Measurements from ENCODE around the gene ARPC1B.
A peak's percentile ranks its signal among the peaks of the same experiment; 100 is the strongest.

ARPC1B gene

DNA sequence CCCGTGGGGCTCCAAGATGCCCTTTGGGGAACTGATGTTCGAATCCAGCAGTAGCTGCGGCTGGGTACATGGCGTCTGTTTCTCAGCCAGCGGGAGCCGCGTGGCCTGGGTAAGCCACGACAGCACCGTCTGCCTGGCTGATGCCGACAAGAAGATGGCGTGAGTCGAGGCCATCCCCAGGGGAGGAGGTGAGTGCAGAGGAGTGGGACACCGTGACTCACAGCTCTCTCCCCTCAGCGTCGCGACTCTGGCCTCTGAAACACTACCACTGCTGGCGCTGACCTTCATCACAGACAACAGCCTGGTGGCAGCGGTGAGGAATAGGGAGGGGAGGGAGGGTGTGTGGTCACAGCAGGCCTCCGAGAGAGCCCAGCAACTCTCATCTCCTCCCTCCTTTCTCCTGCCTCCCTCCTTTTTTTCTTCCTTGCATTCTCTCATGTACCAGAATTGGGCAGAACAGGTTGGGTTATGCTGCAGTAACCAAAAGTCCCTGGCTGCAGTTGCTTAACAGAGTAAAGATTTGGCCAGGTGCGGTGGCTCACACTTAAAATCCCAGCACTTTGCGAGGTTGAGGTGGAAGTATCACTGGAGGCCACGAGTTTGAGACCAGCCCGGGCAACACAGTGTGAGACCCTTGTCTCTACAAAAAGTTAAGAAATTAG lies 16.5 kb downstream of the ARPC1B start:
- no peak for DNase-seq

- no peak for DNase-seq
These were observed 17.5 kb downstream of the ARPC1B start for GRCh38 chr7:99392046-99392445.

DNA sequence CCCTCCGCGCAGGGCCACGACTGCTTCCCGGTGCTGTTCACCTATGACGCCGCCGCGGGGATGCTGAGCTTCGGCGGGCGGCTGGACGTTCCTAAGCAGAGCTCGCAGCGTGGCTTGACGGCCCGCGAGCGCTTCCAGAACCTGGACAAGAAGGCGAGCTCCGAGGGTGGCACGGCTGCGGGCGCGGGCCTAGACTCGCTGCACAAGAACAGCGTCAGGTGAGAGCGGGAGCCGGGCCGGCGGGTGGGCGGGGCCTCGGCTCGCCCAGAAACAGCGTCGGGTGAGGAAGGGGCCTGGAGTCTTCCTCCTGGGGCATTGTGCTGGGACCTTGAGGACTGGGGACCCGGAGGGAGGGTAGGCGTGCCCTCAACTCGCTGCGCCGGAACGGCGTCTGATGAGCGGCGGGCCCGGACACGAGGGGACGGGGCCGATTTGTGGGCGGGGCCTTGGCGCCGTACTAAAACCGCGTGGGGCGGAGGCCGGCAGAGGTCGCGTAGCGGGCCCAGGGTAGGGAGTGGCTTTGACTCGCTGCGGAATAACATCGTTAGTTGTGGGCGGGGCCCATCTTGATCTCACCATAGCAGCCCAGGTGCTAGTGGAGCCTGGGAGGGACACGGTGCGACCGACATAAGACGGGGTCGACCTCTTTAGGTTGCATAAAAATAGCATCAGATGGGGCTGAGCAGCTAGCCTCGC lies 18.3 kb downstream of the ARPC1B start:
- peak; percentile 91 for DNase-seq

DNA sequence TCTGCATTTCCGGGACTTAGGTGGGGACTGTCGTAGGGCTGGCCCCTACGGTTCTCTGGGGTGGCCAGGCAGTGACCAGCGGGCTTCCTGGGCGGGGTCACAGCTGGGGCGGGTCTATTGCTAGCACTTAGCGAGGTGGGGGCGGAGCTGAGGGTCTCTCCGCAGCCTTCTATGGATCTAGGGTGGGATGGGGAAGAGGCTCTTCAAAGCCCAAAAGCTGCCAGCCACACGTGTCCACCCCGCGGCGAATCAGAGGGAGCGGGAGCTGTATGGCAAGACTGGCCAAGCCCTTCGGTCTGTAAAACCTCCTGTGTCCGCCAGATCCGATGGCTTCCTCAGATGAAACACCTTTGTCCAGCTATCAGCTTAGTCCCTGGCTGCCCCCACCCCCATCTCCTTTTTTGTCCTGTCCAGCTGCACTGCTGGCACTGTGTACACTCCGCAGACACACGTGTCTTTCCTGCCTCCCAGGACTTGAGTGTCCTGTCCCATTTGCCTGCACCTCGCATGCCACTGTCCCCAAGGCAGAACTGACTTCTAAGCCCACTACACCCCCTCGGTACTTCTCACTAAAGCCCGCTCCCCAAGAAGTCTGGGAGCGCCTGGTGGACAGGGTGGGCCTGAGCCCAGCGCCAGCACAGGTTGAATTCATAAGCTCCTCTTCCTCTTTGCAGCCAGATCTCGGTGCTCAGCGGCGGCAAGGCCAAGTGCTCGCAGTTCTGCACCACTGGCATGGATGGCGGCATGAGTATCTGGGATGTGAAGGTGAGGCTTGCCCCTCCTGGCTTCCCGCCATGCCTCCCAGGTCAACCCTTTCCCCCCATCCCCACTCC lies 19.0 kb downstream of the ARPC1B start:
- DNase-seq: no peak

DNA sequence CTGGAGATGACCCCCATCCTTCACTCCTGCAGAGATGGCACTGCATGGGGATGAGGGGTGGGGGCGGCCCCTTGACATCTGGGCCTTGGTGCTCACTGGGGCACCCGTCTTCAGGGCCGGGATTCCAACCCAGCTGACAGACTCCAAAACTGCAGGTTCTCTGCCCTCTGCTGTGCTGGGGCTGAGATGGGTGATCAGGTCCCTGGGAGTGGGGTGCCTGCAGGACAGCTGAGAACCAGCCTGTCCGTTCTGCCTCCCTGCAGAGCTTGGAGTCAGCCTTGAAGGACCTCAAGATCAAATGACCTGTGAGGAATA lies 19.6 kb downstream of the ARPC1B start:
- DNase-seq: no peak

DNA sequence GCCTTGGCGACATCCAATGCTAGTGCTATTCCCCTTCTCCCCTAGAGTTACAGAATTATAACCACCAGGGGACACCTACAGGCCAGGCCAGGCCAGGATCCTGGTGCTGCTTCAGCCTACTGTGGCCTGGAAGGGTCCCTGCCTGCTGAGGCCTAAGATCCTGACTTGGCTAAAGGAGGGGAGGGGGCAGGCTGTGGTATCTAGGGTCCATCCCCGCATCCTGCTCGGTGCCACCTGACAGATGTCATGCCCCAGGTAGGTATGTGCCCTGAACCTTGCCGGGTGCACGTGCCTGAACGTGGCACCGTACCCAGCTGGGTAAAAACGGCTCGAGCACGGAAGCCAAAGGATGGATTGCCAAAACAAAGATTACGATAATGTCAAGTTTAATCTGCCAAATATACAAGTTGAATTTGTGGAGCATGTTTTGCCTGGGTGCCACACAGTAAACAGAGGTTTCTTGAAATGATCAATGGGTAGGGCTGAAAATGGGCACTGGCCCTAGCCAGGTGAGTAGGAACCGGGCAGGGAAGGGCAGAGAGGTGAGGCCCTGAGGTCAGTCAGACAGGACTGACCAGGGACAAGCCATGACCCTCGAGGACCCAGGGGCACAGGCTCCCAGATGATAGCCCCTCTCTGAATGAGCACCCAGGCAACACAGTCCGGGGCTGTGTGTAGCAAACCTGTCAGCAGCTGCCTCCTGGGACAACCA lies 21.2 kb downstream of the ARPC1B start:
- no peak for DNase-seq

GRCh38 chr7:99396418-99397296 lies 22.1 kb downstream of the ARPC1B start:
- DNase-seq: no peak

- no peak for DNase-seq
These were observed 22.9 kb downstream of the ARPC1B start for GRCh38 chr7:99397297-99397983.

DNA sequence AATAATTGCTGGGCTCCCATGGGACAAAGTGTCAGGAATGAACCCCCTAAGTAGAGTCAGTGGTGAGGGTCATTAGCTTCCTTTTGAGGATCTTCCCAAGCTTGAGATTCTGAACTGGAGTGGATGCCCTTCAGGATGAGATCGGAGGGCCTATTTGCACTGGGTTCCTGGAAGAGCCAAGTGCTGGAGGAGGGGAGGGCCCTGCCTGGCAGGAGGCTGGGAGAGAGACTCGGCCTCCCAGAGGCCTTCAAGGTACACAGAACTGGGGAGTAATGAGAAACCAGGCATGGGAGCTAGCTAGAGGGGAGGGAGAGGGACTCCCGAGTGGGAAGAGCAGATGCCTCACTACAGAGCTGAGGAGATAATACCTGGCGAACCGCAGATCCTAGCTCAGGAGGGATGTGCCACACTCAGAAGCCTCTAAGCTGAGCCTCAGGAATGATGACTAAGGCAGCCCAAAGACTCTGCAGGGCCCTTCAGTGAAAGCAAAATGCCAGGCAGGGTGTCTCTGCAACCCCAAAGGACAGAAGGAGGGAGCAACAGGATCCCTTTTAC lies 24.4 kb downstream of the ARPC1B start:
- no peak for DNase-seq

DNA sequence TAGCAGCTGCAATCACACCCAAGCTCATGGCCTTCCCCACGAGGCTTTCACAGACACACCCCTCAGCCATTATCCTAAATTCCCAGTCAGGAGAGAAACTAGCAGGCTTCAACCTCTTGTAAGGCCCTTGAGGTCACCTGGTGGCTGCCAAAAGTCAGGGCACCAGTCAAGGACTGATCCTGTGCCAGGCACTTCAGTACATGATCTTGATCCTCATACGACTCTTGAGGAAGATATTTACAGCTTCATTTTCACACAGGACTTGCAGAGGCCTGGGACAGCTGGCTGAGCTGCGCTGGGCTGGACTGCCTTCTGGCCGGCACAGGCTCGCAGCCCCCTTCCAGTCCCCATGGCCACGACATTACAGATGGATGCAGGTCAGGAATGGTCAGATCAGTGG lies 25.1 kb downstream of the ARPC1B start:
- no peak for DNase-seq

- no peak for DNase-seq
These were observed 28.3 kb downstream of the ARPC1B start for GRCh38 chr7:99402854-99403253.

DNA sequence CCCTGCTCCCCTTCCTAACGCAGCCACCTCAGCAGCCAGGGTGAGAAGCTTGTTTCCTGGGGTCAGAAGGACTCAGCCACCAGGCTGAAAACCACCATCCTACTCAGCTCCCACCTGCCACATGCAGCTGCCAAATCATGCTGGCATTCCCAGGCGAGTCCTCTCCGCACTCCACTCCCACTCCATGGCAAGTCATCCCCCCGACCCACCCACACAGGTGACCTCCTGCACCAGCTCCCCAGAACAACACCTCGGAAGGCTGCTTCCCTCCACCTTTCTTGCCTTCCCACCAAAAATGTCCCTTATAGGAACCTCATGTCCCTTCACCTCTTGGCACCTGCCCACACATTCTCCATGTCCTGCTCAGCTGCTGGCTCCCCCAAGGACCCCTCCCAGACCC lies 29.2 kb downstream of the ARPC1B start:
- no peak for DNase-seq

DNA sequence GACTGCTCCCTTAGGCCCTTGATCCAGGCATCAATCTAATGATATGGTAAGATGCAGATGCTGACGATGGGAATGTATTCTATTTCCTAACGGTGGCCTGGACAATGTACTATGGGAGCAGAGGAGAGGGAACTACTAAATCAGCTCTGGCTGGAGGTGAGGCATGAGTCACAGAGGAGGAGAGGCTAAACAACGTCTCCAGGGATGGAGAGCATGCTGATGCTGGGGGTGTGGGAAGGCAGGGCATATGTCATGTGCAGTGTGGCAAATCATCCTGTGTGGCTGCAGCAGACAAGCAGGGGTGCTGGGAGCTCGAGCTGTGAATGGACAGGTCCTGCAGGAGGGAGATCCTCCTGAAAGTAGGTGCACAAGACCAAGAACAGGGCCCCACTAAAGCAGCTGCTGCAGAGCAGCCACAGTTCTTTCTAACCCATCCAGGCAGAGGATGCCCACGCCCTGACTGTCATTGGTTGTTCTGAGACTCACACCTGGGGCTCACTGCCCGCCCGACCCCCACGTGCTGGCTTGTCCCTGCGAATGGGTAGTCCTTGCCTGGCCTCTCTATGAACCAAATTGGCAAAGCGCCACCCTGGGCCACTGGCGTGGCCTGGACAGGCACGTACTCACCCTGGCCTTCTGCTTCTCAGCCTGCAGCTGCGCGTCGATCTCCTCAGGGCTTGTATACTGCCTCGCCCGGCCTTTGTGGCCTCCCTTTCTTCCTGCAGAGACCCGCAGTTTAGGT lies 29.9 kb downstream of the ARPC1B start:
- DNase-seq: no peak

GRCh38 chr7:99404977-99405320 lies 30.4 kb downstream of the ARPC1B start:
- no peak for DNase-seq

- no peak for DNase-seq
These were observed 32.0 kb downstream of the ARPC1B start for GRCh38 chr7:99406557-99406956.

DNA sequence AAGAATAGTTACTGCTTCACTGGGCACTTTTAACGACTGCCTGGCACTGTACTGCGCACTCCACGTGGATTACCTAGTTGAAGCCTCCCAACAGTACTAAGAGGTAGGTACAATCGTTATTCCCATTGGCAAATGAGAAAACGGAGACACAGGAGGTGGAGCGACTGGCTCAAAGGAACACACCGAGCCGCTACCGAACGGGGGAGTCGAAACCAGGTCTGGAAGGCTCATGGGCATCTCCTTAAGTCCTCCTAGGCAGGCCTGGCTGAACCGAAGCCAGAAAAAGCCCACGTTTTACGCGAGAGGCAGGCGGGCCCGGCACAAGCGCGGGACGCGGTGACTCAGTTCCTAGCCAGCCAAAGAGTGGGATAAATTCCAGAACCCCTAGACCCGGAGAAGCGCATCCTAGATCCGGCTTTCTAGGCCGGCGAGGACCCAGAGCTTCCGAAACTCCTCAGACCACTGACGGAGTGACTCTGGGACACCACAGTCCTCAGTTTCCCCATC lies 33.4 kb downstream of the ARPC1B start:
- peak; percentile 34 for DNase-seq

- peak; percentile 98 for DNase-seq
These were observed 34.1 kb downstream of the ARPC1B start, which contains the start of the genes BUD31 and PDAP1 for GRCh38 chr7:99408379-99409191. TSS of gene BUD31 (plus strand) at chr7:99408969. CDS start at chr7:99411093, 2,124 bp downstream. TSS of gene PDAP1 (minus strand) at chr7:99408597. CDS start at chr7:99408548, 49 bp downstream.

GRCh38 chr7:99409192-99409572 lies 34.7 kb downstream of the ARPC1B start:
- DNase-seq: peak; percentile 29

DNA sequence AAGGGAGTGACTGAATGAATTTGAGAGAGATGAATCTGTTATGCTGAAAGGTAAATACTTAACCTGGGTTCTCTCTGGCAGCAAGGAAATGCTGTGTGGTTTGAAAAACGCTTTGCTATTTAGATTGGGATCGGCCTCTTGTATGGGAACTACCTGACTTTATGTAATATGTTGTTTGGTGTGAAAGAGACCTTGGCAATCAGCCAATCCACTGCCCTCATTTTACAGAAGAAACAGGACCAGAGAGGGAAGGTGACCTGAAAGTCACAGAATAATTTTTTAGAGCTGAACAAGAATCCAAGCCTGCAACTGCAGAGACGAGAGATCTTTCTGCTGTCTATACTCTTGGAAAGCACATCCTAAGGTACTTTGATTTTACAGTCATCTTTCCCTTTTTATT lies 35.3 kb downstream of the ARPC1B start:
- peak; percentile 39 for DNase-seq

Data from CD4-positive, alpha-beta T cell treated with Interleukin-10 for 1 hour (primary cell).